DND-41 (cell line): ENCODE data around the gene FAM193A.

ENCODE experiments used
- ATAC-seq: fragments of 200-7000 bp; cut with Tn5 transposase; 3 replicates; pipeline ENCODE4 v1.9.1; 2021; ENCODE audit warnings: low read depth; ENCODE audit not compliant: insufficient read depth
- DNase-seq: peaks from one replicate; pipeline ENCODE4 v3.0.0-alpha.2; 2020
- H2AFZ ChIP-seq: 2 replicates; pipeline ENCODE4 v1.6.0; 2012; ENCODE audit warnings: low read depth, low read length
- H3K27ac ChIP-seq: 2 replicates; pipeline ENCODE4 v1.5.1; 2012; ENCODE audit warnings: low read length, inconsistent platforms
- H3K27me3 ChIP-seq: fragments of 200-600 bp; sonication (generic); 2 replicates; pipeline ENCODE4 v1.6.0; 2012; ENCODE audit warnings: low read length, mild to moderate bottlenecking, inconsistent platforms; ENCODE audit not compliant: insufficient read depth, poor library complexity
- H3K36me3 ChIP-seq: 2 replicates; pipeline ENCODE4 v1.5.1; 2012; ENCODE audit warnings: low read length, inconsistent platforms; ENCODE audit not compliant: insufficient read depth
- H3K4me1 ChIP-seq: 2 replicates; pipeline ENCODE4 v1.5.1; 2012; ENCODE audit warnings: mild to moderate bottlenecking, low read length; ENCODE audit not compliant: insufficient read depth
- H3K4me2 ChIP-seq: 2 replicates; pipeline ENCODE4 v1.6.0; 2012; ENCODE audit warnings: mild to moderate bottlenecking, moderate library complexity, low read length, inconsistent platforms; ENCODE audit not compliant: insufficient read depth
- H3K4me3 ChIP-seq, 2 experiments: fragments of 200-600 bp in 1 of 2; shearing (Covaris generic) in 1 of 2; 2 replicates each; pipeline ENCODE4 v1.5.1; 2012 to 2016; ENCODE audit warnings: inconsistent platforms in 2 of 2, low read length in 2 of 2, mild to moderate bottlenecking in 2 of 2, low read depth in 1 of 2, moderate library complexity in 1 of 2
- H3K79me2 ChIP-seq: 2 replicates; pipeline ENCODE4 v1.6.0; 2012; ENCODE audit warnings: low read length, inconsistent platforms; ENCODE audit not compliant: insufficient read depth
- H3K9ac ChIP-seq: 2 replicates; pipeline ENCODE4 v1.6.0; 2012; ENCODE audit warnings: low read depth, mild to moderate bottlenecking, inconsistent platforms, low read length, moderate library complexity
- H3K9me3 ChIP-seq: 2 replicates; pipeline ENCODE4 v1.5.1; 2012; ENCODE audit warnings: low read length, moderate library complexity, mild to moderate bottlenecking, inconsistent platforms; ENCODE audit not compliant: insufficient read depth, severe bottlenecking
- H4K20me1 ChIP-seq: 2 replicates; pipeline ENCODE4 v1.6.0; 2012; ENCODE audit warnings: low read length; ENCODE audit not compliant: insufficient read depth
- EZH2 ChIP-seq: IDR thresholded peaks from 3 replicates; pipeline ENCODE4 v1.6.1; 2012; ENCODE audit warnings: borderline replicate concordance, low read depth, mild to moderate bottlenecking, moderate library complexity, low read length, inconsistent platforms; ENCODE audit not compliant: severe bottlenecking
- TF ChIP-seq, protein P1 (sequence below): IDR thresholded peaks from 2 replicates; pipeline ENCODE4 v1.5.1; 2012; ENCODE audit warnings: borderline replicate concordance, low read length, moderate library complexity, mild to moderate bottlenecking; ENCODE audit not compliant: poor library complexity, severe bottlenecking; ENCODE audit errors: extremely low read depth

FAM193A gene

DNA sequence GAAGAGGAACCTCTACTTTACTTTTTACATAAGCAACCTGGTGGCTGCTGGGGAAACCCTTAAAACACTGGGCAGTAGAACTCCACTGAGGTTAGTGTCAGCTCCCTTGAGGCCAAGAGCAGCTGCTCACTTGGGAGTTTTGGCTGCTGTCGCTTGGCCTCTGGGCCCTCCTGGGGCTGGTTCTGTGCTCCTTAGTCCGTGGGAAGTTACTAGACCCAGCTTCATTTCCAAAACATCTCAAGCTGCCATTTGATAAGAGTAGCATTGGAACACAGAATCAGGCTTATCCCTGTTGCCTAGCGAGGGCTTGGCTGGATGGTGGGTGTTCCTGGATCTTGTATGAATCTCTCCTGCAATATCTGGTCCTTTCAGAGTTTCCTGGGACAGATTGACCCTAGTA, 41.5 kb upstream of the FAM193A start:
- Histone ChIP-seq H4K20me1 (peaks cover 63% of the 10 kb centered on the region), H3K4me3 (no peak overlapping the region), H3K27me3 (no peaks in the 10 kb centered on the region), H2AFZ (no peak overlapping the region), H3K4me2 (no peak overlapping the region), H3K36me3 (peaks cover 95% of the 10 kb centered on the region), H3K4me1 (no peaks in the 10 kb centered on the region), H3K9ac (no peak overlapping the region), H3K9me3 (no peaks in the 10 kb centered on the region), H3K27ac (no peak overlapping the region), H3K79me2 (peaks cover 83% of the 10 kb centered on the region)
- TF ChIP-seq, protein P1, sequence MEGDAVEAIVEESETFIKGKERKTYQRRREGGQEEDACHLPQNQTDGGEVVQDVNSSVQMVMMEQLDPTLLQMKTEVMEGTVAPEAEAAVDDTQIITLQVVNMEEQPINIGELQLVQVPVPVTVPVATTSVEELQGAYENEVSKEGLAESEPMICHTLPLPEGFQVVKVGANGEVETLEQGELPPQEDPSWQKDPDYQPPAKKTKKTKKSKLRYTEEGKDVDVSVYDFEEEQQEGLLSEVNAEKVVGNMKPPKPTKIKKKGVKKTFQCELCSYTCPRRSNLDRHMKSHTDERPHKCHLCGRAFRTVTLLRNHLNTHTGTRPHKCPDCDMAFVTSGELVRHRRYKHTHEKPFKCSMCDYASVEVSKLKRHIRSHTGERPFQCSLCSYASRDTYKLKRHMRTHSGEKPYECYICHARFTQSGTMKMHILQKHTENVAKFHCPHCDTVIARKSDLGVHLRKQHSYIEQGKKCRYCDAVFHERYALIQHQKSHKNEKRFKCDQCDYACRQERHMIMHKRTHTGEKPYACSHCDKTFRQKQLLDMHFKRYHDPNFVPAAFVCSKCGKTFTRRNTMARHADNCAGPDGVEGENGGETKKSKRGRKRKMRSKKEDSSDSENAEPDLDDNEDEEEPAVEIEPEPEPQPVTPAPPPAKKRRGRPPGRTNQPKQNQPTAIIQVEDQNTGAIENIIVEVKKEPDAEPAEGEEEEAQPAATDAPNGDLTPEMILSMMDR, result no peak
- TF ChIP-seq EZH2, result no peak
- no peak for DNase-seq
- ATAC-seq, result no peak

DNA sequence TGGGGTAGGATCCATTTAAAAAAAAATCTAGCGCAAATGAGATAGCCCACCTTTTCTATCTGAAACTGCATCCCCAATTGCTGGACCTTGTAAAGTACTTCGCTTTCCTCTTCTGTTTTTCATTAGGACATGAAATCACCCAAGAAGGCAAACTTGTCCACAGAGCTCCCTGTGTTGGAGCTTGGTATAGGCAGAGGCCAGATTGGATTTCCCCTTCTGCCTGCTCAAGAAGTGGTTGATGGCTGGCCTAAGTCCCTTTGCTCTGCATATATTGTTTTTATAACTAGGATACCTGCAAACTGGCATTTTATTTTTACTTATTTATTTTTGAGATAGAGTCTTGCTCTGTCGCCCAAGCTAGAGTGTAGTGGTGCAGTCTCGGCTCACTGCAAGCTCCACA, 39.1 kb upstream of the FAM193A start:
- ATAC-seq (no peak), DNase-seq (no peak)
- Histone ChIP-seq H4K20me1 (peaks cover 61% of the 10 kb centered on the region), H3K4me1 (no peaks in the 10 kb centered on the region), H3K9me3 (no peaks in the 10 kb centered on the region), H3K4me3 (no peak overlapping the region), H3K27me3 (no peaks in the 10 kb centered on the region), H3K36me3 (peaks cover 96% of the 10 kb centered on the region), H3K79me2 (peaks cover 83% of the 10 kb centered on the region), H3K9ac (no peak overlapping the region), H3K4me2 (no peak overlapping the region), H3K27ac (no peak overlapping the region), H2AFZ (no peak overlapping the region)
- TF ChIP-seq, protein P1, result no peak
- no peak for TF ChIP-seq EZH2

DNA sequence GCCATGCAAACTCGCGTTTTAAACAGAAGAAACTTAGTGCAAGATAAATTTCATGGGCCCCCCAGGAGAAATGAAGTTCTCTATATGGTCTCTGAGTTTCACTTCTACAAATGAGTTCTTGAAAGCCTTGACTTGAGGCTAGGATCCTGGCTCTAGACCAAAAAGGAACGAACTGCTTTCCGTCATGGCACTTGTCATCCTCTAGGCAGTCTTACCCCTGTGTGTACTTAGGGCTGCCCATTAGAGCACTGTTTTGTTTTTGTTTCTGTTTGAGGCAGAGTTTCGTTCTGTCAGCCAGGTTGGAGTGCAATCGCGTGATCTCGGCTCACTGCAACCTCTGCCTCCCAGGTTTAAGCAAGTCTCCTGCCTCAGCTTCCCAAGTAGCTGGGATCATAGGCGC, 38.5 kb upstream of the FAM193A start:
- Histone ChIP-seq H4K20me1 (peaks cover 57% of the 10 kb centered on the region), H3K9ac (no peak overlapping the region), H3K4me3 (no peak overlapping the region), H3K27me3 (no peaks in the 10 kb centered on the region), H3K79me2 (peaks cover 79% of the 10 kb centered on the region), H3K27ac (no peak overlapping the region), H3K9me3 (no peaks in the 10 kb centered on the region), H2AFZ (no peak overlapping the region), H3K4me2 (no peak overlapping the region), H3K36me3 (peaks cover 95% of the 10 kb centered on the region), H3K4me1 (no peaks in the 10 kb centered on the region)
- DNase-seq, result no peak
- TF ChIP-seq, protein P1, result no peak
- TF ChIP-seq EZH2, result no peak
- ATAC-seq, result no peak

DNA sequence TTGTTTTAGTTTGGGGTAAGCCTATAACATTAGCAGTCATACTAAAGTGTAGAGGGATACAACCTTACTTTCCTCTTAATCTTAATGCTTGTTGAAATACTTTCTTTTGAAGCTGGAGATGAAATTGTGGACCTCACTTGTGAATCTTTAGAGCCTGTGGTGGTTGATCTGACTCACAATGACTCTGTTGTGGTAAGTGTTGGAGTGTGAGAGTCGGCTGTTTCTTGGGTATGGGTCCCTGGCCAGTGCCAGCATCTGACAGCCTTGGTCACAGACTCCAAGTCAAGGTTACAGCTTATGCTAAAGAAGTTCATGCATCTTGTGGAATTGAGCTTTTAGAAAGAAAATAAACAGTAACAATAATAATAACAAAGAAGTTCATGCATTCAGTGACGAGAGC, 35.9 kb upstream of the FAM193A start:
- Histone ChIP-seq H3K27me3 (no peaks in the 10 kb centered on the region), H3K4me1 (no peaks in the 10 kb centered on the region), H3K27ac (no peak overlapping the region), H3K4me2 (no peak overlapping the region), H2AFZ (no peak overlapping the region), H3K9ac (no peak overlapping the region), H4K20me1 (peaks cover 56% of the 10 kb centered on the region), H3K9me3 (no peaks in the 10 kb centered on the region), H3K79me2 (peaks cover 75% of the 10 kb centered on the region), H3K36me3 (peaks cover 89% of the 10 kb centered on the region), H3K4me3 (no peak overlapping the region)
- DNase-seq, result no peak
- no peak for ATAC-seq
- no peak for TF ChIP-seq EZH2
- TF ChIP-seq, protein P1, result no peak
